Measurements from ENCODE around the gene TLDC2.

TLDC2 gene

DNA sequence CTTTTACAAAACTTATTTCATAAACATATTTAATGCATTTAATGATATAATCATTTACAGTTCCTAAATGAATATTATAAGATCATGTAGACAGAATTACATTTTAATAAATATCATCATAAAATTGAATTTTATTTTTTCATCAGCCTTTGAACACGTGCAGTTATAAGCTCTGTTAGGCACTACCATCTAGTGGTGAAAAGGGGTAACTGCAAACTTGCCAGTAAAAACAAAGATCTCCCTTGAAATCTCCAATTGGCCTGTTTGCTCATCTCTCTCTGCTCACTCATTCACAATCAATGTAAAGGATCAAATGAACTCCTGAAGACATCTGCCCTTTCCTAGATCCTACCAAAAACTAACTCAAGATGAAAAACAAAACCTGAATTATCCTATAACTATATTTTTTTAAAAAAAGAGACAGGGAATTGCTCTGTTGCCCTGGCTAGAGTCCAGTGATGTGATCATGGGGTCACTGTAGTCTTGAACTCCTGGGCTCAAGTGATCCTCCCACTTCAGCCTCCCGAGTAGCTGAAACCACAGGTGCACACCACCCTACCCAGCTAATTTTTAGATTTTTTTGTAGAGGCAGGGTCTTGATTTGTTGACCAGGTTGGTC is 43.9 kb downstream of the TLDC2 start:
- no peak for TF ChIP-seq TARDBP (IDR thresholded peaks at IDR 0.05)
- TF ChIP-seq LEF1 (IDR thresholded peaks at IDR 0.05; ENCODE audit: borderline replicate concordance): no peak
- TF ChIP-seq SUZ12 (IDR thresholded peaks at IDR 0.05): no peak
- TF ChIP-seq L3MBTL2 (conservative IDR thresholded peaks at IDR 0.05): no peak
- TF ChIP-seq CTBP1 (IDR thresholded peaks at IDR 0.05; ENCODE audit: borderline replicate concordance): no peak
- TF ChIP-seq SP1 (IDR thresholded peaks at IDR 0.05): no peak
- TF ChIP-seq FOXA1 (IDR thresholded peaks at IDR 0.05): no peak
- TF ChIP-seq FOXM1 (IDR thresholded peaks at IDR 0.05; ENCODE audit: borderline replicate concordance): no peak
- TF ChIP-seq, protein P1, sequence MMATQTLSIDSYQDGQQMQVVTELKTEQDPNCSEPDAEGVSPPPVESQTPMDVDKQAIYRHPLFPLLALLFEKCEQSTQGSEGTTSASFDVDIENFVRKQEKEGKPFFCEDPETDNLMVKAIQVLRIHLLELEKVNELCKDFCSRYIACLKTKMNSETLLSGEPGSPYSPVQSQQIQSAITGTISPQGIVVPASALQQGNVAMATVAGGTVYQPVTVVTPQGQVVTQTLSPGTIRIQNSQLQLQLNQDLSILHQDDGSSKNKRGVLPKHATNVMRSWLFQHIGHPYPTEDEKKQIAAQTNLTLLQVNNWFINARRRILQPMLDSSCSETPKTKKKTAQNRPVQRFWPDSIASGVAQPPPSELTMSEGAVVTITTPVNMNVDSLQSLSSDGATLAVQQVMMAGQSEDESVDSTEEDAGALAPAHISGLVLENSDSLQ (IDR thresholded peaks at IDR 0.05): no peak
- no peak for TF ChIP-seq FOXK2 (IDR thresholded peaks at IDR 0.05)
- TF ChIP-seq ARNT (IDR thresholded peaks at IDR 0.05): no peak
- no peak for TF ChIP-seq HDGF (IDR thresholded peaks at IDR 0.05; ENCODE audit: borderline replicate concordance)
- TF ChIP-seq ELF4 (IDR thresholded peaks at IDR 0.05): no peak
- no peak for TF ChIP-seq ZNF384 (IDR thresholded peaks at IDR 0.05)
- TF ChIP-seq NFRKB (IDR thresholded peaks at IDR 0.05): no peak
- CTCF ChIA-PET: interaction anchor here (0.6 to 1.4 kb wide), 2 partner anchors 111 to 178 kb away, joined by 3 to 4 read pairs; no protein-coding TSS in a partner anchor
- POLR2A ChIA-PET: no interaction called here
- peak; percentile 63 for DNase-seq (ENCODE audit: extremely low spot score)

DNA sequence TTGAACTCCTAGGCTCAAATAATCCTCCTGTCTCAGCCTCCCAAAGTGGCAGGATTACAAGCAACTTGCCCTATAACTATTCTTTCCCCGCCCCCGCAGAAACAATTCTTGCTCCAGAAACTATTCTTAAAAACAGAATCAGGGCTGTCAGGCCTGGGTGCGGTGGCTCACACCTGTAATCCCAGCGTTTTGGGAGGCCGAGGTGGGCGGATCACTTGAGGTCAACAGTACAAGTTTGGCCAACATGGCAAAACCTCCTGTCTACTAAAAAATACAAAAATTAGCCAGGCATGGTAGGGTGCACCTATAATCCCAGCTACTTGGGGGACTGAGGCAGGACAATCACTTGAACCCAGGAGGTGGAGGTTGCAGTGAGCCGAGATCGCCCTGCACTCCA is 44.4 kb downstream of the TLDC2 start:
- TF ChIP-seq SP1 (IDR thresholded peaks at IDR 0.05) (no peak), FOXK2 (IDR thresholded peaks at IDR 0.05) (no peak), NFRKB (IDR thresholded peaks at IDR 0.05) (no peak), ZNF384 (IDR thresholded peaks at IDR 0.05) (no peak), CTBP1 (IDR thresholded peaks at IDR 0.05; ENCODE audit: borderline replicate concordance) (no peak), FOXM1 (IDR thresholded peaks at IDR 0.05; ENCODE audit: borderline replicate concordance) (no peak), TARDBP (IDR thresholded peaks at IDR 0.05) (no peak)
- no peak for DNase-seq (ENCODE audit: extremely low spot score)
- POLR2A ChIA-PET: no interaction called here
- CTCF ChIA-PET: interaction anchor here (0.6 to 1.4 kb wide), 2 partner anchors 112 to 179 kb away, joined by 3 to 4 read pairs; no protein-coding TSS in a partner anchor

DNA sequence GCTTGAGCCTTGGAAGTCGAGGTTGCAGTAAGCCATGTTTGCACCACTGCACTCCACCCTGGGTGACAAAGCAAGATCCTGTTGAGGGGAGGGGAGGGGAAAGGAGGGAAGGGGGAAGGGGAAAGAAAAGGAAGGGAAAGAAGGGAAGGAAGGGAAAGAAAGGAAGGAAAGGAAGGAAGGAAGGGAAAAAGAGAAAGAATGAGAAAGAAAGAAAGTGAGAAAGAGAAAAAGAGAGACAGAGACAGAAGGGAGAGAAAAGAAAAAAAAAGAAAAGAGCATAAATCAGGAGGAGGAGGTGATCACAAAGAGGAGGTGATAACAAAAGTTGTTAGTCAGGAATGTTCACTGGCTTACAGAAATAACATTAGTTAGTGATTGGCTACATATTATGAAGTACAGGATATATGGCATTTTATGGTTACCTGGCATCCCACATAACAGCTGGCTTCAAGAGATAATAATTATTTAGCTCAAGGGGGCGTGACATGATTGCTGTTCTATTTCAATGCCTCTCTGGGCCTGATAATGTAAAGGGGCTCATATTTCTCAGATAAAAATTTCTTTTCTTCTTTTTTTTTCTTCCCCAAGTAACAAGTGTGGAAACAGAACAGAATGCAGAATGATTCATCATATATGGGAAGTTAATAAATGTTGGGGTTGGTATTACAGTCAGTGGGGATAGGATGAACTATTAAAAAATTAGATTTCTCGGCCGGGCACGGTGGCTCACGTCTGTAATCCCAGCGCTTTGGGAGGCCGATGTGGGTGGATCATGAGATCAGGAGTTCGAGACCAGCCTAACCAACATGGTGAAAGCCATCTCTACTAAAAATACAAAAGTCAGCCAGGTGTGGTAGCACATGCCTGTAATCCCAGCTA is 48.5 kb downstream of the TLDC2 start:
- TF ChIP-seq FOXK2 (IDR thresholded peaks at IDR 0.05) (no peak), SP1 (IDR thresholded peaks at IDR 0.05) (no peak), TARDBP (IDR thresholded peaks at IDR 0.05) (no peak), ZNF384 (IDR thresholded peaks at IDR 0.05) (no peak), NFRKB (IDR thresholded peaks at IDR 0.05) (no peak), FOXM1 (IDR thresholded peaks at IDR 0.05; ENCODE audit: borderline replicate concordance) (no peak), LEF1 (IDR thresholded peaks at IDR 0.05; ENCODE audit: borderline replicate concordance) (no peak), ELF4 (IDR thresholded peaks at IDR 0.05) (no peak), CTBP1 (IDR thresholded peaks at IDR 0.05; ENCODE audit: borderline replicate concordance) (no peak), HDGF (IDR thresholded peaks at IDR 0.05; ENCODE audit: borderline replicate concordance) (no peak), L3MBTL2 (conservative IDR thresholded peaks at IDR 0.05) (no peak), FOXA1 (IDR thresholded peaks at IDR 0.05) (no peak), SUZ12 (IDR thresholded peaks at IDR 0.05) (no peak), BHLHE40 (IDR thresholded peaks at IDR 0.05; ENCODE audit: borderline replicate concordance) (no peak), ARNT (IDR thresholded peaks at IDR 0.05) (no peak)
- TF ChIP-seq, protein P1 (IDR thresholded peaks at IDR 0.05): no peak
- ChIA-PET CTCF (interaction anchor here (0.7 kb wide), 1 partner anchor 38 kb away, joined by 5 read pairs; no protein-coding TSS in a partner anchor), POLR2A (no interaction called here)

DNA sequence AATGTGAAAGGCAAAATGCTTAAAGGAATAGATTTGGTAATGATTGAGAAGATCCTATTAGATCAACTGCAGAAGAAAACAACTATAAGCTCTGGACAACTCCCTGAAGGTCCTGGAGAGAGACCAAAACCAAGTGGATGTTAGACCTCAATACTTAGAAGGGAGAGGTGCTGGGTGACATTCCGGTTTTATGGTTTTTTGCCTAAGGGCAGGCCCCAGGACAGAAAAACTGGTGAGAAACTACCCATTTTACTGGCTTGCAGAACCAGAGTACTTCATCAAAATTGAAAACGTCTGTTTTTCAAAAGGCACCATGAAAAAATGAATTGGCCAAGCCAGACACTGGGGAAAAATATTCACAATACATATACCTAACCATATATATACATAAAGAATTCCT is 49.3 kb downstream of the TLDC2 start:
- no peak for DNase-seq (ENCODE audit: extremely low spot score)
- CTCF ChIA-PET: no interaction called here
- POLR2A ChIA-PET: no interaction called here
- TF ChIP-seq LEF1 (IDR thresholded peaks at IDR 0.05; ENCODE audit: borderline replicate concordance) (no peak), FOXM1 (IDR thresholded peaks at IDR 0.05; ENCODE audit: borderline replicate concordance) (no peak), BHLHE40 (IDR thresholded peaks at IDR 0.05; ENCODE audit: borderline replicate concordance) (no peak), SUZ12 (IDR thresholded peaks at IDR 0.05) (no peak), L3MBTL2 (conservative IDR thresholded peaks at IDR 0.05) (no peak), ARNT (IDR thresholded peaks at IDR 0.05) (no peak), CTBP1 (IDR thresholded peaks at IDR 0.05; ENCODE audit: borderline replicate concordance) (no peak), SP1 (IDR thresholded peaks at IDR 0.05) (no peak), HDGF (IDR thresholded peaks at IDR 0.05; ENCODE audit: borderline replicate concordance) (no peak), TARDBP (IDR thresholded peaks at IDR 0.05) (no peak), ELF4 (IDR thresholded peaks at IDR 0.05) (no peak), FOXK2 (IDR thresholded peaks at IDR 0.05) (no peak), ZNF384 (IDR thresholded peaks at IDR 0.05) (no peak), NFRKB (IDR thresholded peaks at IDR 0.05) (no peak), FOXA1 (IDR thresholded peaks at IDR 0.05) (no peak)
- TF ChIP-seq, protein P1 (IDR thresholded peaks at IDR 0.05): no peak

More for the DNA sequence above, 48.5 kb downstream of the TLDC2 start:
- no peak for DNase-seq (ENCODE audit: extremely low spot score)

DNA sequence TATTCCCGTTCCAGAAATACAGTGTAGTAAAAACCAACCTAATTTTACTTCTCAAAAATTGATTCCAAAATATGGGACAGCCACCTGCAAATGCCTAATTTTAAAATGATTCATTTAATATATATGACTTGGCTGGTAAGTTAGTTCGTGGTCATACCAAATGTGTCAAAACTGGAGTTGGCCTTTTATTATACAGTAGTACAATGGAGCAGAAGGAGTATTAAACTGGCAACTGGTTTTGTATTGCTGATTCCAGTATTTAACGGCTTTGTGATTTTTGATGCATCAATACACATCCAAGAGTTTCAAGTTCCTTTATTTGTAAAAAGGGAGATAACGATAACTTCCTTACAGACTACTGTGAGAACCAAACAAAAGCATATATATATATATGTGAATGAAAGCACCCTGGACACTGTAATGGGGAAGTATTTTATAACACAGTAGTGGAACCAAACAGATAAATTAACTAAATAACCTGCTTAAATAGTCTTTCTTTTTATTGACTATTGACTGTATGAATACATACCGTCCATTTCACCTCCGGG is 50.8 kb downstream of the TLDC2 start:
- ChIA-PET CTCF (no interaction called here), POLR2A (no interaction called here)
- no peak for TF ChIP-seq SUZ12 (IDR thresholded peaks at IDR 0.05)
- no peak for TF ChIP-seq FOXK2 (IDR thresholded peaks at IDR 0.05)
- no peak for TF ChIP-seq FOXM1 (IDR thresholded peaks at IDR 0.05; ENCODE audit: borderline replicate concordance)
- TF ChIP-seq FOXA1 (IDR thresholded peaks at IDR 0.05): no peak
- TF ChIP-seq SP1 (IDR thresholded peaks at IDR 0.05): no peak
- TF ChIP-seq LEF1 (IDR thresholded peaks at IDR 0.05; ENCODE audit: borderline replicate concordance): no peak
- TF ChIP-seq L3MBTL2 (conservative IDR thresholded peaks at IDR 0.05): no peak
- TF ChIP-seq, protein P1 (IDR thresholded peaks at IDR 0.05): no peak
- no peak for DNase-seq (ENCODE audit: extremely low spot score)
